Skin epidermis (tissue), 12 donors: Measurements from ENCODE around the gene VWA3A.
"Not testable (repeated sequence)": the region's sequence is repeated elsewhere in the genome, so short reads cannot be mapped to it uniquely, and the experiment has no call there.

ENCODE experiments used
- H3K27ac ChIP-seq, 21 experiments: fragments of 200-600 bp; sonication (generic) in 11 of 21; one replicate each; pipeline ENCODE4 v1.5.0; 2020; ENCODE audit warnings: mild to moderate bottlenecking in 3 of 21, inconsistent platforms in 2 of 21, moderate library complexity in 2 of 21
- H3K4me3 ChIP-seq, 7 experiments: fragments of 200-600 bp; sonication (generic) in 2 of 7; one replicate each; pipeline ENCODE4 v1.5.0; 2020; ENCODE audit warnings: inconsistent platforms in 2 of 7, mild to moderate bottlenecking in 2 of 7, moderate library complexity in 1 of 7

The VWA3A gene

GRCh38 chr16:22086440-22086839 is 5.9 kb upstream of the VWA3A start:
- Histone ChIP-seq H3K4me3 (no peak overlapping the region), H3K27ac (no peak overlapping the region)

DNA sequence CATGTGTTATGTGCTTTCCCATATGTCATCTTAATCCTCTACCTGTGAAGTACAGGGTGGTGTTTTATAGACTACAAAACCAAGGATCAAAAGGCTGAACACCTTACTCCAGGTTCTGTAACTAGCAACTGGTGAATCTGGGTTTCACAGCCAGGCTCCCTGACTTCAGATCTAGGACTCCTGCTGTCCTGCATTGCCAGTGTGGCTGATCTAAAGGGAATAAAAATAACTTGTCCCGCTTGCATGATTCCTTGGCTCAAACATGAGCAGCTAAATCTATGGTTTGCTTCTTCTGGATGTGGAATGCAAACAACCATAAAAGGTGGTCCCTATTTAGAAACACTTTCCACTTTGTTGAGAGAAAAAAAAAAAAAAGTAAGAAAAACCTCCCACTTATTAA is 3.7 kb upstream of the VWA3A start:
- Histone ChIP-seq H3K4me3 (no peak overlapping the region), H3K27ac (no peak overlapping the region)

GRCh38 chr16:22089910-22090309 is 2.4 kb upstream of the VWA3A start:
- no peak overlapping the region for H3K4me3 ChIP-seq
- no peak overlapping the region for H3K27ac ChIP-seq

DNA sequence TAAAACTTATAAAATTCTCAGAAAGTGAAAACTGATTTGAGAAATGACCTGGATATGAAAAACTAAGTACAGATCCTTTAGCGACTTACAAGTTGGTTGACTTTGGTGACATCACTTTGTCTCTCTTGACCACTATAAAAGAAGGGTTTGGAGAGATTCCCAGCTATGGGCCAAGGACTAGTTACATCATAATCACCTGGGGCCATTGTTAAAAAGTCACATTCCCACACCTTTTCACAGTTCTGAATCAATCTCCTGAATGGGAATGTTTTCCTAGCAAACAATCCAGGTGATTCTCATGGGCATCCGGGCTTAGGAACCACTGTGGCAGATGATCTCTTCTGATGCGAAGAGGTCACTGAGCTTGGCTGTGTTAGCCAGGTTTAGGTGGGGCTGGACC is 620 bp upstream of the VWA3A start:
- H3K4me3 ChIP-seq: no peak overlapping the region
- H3K27ac ChIP-seq: no peak overlapping the region

DNA sequence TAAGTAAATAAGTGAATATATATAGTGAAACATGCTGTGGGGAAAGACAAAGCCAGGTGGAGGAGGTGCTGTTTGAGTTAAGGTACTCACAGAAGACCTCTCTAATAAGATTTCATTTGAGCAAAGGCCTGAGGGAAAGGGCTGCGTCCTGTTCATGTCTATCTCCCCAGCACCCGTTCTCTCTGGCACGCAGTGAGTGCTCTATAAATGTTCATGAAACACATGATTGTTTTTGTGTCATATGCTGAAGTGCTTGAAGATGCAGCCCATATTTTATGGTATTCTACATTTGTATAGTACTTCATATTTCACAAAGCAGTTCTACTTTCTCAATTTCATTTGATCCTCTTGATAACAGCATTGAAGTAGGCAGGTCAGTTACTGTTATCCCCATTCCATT is 990 bp downstream of the VWA3A start:
- Histone ChIP-seq H3K4me3 (no peak overlapping the region), H3K27ac (no peak overlapping the region)

DNA sequence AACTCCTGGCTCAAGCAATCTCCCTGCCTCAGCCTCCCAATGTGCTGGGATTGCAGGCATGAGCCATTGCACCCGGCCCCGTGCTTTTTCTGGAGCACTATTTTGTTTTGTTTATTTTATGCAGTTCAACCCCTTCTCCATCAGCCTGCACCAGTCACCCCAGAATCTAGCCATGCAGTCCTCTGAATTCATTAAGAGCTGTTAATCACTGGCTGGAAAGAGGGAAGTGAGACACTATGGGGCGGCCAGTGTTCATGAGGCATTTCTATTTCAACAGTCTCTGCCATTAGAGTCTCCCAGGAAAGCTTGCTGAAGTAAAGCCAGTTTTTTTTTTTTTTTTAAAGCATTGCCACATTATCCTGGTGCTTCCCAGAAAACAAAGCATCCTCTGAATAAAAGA is 1.7 kb downstream of the VWA3A start:
- no peak overlapping the region for H3K27ac ChIP-seq
- no peak overlapping the region for H3K4me3 ChIP-seq

DNA sequence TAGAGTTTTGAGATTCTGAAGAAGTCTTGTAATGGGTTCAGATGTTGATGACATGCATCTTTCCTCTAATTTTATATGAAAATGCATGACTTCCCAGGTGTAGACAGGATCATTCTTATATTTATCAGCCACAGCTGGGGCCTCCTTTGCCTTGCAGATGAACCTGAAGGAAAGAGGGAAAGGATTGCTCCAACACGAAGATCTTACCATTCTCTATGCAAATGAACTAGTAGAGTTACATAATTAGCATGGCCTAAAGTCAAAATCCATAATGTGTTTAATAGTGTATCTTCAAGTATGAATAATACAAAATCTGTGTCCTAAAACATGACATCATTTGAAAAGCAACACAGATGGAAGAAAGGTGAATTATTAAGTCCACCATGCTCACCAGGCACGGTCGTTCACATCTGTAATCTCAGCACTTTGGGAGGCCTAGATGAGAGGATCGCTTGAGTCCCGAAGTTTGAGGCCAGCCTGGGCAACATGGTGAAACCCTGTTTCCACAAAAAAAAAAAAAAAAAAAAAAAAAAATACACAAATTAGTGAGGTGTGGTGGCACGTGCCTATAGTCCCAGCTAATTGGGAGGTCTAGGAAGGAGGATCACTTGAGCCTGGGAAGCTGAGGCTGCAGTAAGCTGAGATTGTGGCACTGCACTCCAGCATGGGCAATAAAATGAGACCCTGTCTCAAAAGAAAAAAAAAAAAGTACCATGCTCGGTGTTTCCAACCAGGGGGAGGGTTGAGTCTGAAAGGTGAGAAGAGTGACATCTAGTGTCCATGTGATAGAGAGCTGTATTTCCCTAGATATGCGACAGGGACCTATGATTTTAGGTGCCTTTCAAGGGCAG is 6.3 kb downstream of the VWA3A start:
- no peak overlapping the region for H3K27ac ChIP-seq
- no peak overlapping the region for H3K4me3 ChIP-seq

- Histone ChIP-seq H3K27ac (no peak overlapping the region), H3K4me3 (no peak overlapping the region)
These were observed 7.1 kb downstream of the VWA3A start for GRCh38 chr16:22099256-22099975.

DNA sequence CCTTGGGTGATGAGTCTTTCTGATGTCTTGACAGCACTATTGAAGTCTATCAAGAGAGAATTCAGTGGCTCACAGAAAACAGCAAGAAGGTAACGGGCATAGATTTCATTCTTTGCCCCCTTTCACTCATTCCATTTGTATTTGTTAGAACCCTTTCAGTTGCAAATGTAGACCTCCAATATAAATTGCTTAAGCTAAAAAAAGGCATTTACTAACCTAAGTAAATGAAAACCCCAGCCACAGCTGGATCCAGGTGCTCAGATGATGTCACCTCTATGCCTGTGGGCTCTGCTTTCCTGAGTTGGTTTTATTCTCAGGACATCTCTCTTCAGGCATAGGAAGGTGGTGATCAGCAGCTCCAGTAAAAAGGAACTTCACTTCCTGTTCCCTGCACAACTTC is 11.1 kb downstream of the VWA3A start:
- no peak overlapping the region for H3K27ac ChIP-seq
- H3K4me3 ChIP-seq: no peak overlapping the region

DNA sequence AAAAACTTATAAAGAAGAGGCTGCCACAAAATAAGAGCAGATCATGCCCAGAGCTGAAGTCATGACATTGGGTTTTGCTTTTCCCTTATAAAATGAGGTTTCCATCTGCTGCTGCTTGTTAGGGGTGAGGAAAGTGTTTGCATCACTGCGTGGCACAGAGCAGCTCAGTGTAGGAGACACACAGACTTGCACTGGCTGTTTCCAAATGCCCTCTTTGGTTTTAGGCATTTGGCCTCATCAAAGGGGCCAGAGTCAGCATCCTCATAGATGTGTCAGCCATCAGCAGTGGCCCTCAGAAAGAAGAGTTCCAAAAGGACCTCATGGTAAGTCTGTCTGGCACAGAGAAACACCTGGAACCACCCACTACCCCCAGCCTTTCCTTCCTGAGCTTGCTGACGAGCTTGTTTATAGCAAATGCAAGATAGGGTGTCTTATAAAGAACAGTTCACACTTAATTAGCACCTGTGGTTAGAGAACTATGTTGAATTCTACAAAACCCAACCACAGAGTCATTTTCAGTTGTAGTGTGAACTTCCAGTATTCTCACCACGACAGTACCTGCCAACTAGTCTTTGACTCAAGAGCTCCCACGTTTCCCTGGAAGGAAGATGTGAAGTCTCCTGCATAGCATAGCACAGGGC is 17.0 kb downstream of the VWA3A start:
- Histone ChIP-seq H3K4me3 (no peak overlapping the region), H3K27ac (no peak overlapping the region)

DNA sequence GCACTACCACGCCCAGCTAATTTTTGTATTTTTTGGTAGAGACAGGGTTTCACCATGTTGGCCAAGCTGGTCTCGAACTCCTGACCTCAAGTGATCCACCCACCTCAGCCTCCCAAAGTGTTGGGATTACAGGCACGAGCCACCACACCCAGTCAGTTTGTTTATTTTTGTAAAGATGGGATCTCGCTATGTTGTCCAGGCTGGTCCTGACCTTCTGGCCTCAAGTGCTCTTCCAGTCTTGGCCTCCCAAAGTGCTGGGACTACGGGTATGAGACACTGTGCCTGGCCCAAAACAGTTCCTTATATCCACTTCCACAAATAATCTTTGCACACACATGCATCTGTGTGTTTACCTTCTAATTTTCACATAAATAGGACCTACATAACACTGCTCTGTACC is 19.3 kb downstream of the VWA3A start:
- not testable (repeated sequence) for H3K27ac ChIP-seq, H3K4me3 ChIP-seq

DNA sequence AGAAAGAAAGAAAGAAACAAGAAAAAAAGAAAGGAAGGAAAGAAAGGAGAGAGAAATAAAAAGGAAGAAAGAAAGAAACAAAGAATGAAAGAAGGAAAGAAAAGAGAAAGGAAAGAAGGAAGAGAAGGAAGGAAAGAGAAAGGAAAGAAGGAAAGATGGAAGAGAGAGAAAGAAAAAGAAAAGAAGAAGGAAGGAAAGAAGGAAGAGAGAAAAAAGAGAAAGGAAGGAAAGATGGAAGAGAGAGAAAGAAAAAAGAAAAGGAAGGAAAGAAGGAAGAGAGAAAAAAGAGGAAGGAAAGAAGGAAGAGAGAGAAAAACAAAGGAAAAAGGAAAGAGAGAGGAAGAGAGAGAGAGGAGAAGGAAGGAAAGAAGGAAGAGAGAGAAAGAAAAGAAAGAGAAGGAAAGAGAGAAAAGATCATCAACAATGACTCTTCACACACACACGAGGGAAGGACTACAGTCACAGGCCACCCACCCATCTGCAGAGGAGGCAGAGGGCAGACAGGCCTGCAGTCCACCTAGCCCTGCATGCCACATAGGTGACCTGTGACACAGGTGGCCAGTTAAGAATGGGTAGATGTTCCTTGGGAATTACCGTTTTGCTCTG is 23.9 kb downstream of the VWA3A start:
- Histone ChIP-seq H3K27ac (no peak overlapping the region), H3K4me3 (no peak overlapping the region)

DNA sequence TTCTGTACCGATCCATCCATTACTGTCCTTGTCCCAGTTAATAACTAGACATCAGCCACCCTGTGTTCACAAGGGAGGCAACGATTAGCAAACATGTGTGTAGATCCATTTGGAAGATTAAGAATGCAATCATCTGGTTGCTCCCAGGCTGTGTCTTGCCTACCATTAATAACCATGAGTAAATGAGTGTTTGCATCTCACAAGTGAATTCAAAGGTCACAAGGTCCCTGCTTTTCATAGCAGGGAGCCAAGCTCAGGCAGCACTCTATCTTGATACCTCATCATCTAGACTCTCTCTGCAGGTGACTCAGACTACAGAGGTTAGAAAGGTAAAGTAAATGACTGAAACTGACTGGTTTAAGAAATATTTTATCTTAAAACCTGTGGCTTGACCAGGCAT is 25.3 kb downstream of the VWA3A start:
- H3K27ac ChIP-seq: no peak overlapping the region
- H3K4me3 ChIP-seq: no peak overlapping the region

DNA sequence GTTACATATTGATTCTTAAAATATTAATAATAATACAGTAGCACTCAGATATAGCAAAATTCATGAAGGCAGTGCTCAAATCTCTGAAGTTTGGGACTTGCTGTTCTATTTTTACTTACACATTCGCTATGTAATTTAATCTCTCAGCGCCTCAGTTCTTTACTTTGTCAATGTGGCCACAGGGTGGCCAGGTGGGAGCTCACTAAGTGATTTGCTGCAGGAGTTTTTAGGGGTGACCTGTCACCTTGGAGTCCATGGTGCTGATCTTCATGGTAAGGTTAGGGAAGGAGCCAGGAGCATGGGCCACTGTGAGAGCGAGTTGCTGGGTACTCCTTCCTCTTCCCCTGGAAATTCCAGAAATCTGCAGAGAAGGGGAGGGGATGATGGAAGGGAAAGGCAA is 28.1 kb downstream of the VWA3A start:
- no peak overlapping the region for H3K4me3 ChIP-seq
- H3K27ac ChIP-seq: no peak overlapping the region

- H3K27ac ChIP-seq: no peak overlapping the region
- no peak overlapping the region for H3K4me3 ChIP-seq
These were observed 29.9 kb downstream of the VWA3A start for GRCh38 chr16:22122239-22122638.

DNA sequence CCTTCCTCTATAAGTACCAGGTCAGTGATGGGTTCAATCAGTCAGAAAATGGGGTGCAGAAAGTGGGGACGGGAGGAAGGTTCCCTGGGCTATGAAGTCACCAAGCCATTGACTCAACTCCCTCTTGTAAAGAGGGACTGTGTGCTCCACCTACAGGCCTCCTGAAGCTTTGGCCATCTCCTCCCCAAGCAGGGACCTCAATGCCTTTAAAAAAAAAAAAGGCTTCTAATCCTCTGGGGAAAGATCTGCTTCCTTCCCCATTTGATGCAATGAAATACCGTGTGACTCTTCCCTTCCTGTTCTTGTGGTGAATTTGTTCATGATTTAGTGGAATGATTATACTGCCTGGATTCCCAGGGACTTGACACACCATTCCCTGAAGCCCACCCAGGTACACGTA is 30.8 kb downstream of the VWA3A start:
- H3K27ac ChIP-seq: no peak overlapping the region
- no peak overlapping the region for H3K4me3 ChIP-seq

GRCh38 chr16:22123759-22124490 is 31.6 kb downstream of the VWA3A start:
- H3K27ac ChIP-seq: no peak overlapping the region
- no peak overlapping the region for H3K4me3 ChIP-seq

DNA sequence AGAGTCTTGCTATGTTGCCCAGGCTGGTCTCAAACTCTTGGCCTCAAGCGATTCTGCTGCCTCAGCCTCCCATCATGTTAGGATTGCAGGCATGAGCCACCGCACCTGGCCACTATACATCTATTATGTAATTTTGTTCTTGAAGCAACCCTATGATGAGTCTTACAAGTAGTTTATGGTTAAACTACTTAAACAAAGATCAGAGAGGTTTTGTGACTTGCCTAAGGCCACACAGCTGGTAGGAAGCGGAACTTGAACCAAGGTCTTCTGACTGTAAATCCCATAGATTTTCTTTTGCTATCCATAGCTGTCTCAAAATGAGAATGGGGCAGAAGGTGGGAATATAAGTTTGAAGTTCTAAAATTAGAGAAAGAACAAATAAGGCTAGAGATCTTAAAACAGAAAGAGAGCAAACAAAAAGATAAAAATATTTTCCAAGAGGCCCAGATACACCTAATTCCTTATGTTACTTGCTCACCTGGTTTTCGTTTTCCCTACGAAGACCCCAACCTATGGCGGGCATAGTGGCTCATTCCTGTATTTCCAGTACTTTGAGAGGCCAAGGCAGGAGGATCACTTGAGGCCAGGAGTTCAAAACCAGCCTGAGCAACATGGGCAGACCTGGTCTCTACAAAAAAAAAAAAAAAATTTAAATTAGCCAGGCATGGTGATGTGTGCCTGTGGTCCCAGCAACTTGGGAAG is 32.4 kb downstream of the VWA3A start:
- Histone ChIP-seq H3K27ac (no peak overlapping the region), H3K4me3 (no peak overlapping the region)

GRCh38 chr16:22126037-22126558 is 33.8 kb downstream of the VWA3A start:
- no peak overlapping the region for H3K4me3 ChIP-seq

More at GRCh38 chr16:22126037-22126558, 33.8 kb downstream of the VWA3A start:
- H3K27ac ChIP-seq: no peak overlapping the region
